Mesothelial cell of epicardium (in vitro differentiated cells): ENCODE data around the gene TACR2. TPM values are rescaled to one million over a fixed set of nuclear protein-coding genes. Genes with fewer than 3 reads are reported as not detected.

Experiments
- DNase-seq, 2 experiments: peaks; one replicate each; pipeline ENCODE4 v3.0.0; 2021; ENCODE audit warnings: low spot score in 2 of 2; ENCODE audit not compliant: unreplicated experiment in 2 of 2
- H3K27ac Mint-ChIP-seq: 2 replicates; pipeline ENCODE4 v1.8.0; 2021; ENCODE audit warnings: mixed read lengths
- H3K27me3 Mint-ChIP-seq: 2 replicates; pipeline ENCODE4 v1.8.0; 2021; ENCODE audit warnings: low read depth, mixed read lengths
- H3K36me3 Mint-ChIP-seq: 2 replicates; pipeline ENCODE4 v1.8.0; 2021; ENCODE audit warnings: mixed read lengths
- H3K4me1 Mint-ChIP-seq: 2 replicates; pipeline ENCODE4 v1.8.0; 2021; ENCODE audit warnings: mixed read lengths
- H3K4me3 Mint-ChIP-seq: 2 replicates; pipeline ENCODE4 v1.8.0; 2021; ENCODE audit warnings: mild to moderate bottlenecking, moderate library complexity, mixed read lengths
- H3K9me3 Mint-ChIP-seq: 2 replicates; pipeline ENCODE4 v1.8.0; 2021; ENCODE audit warnings: mixed read lengths
- CTCF ChIP-seq: fragments of 200-600 bp; sonication (generic); IDR thresholded peaks from one replicate; pipeline ENCODE4 v1.5.0; 2021; ENCODE audit warnings: antibody characterized with exemption; ENCODE audit not compliant: unreplicated experiment
- total RNA-seq: library from RNA; stranded (reverse); gene quantifications from 3 replicates; pipeline ENCODE4 v1.2.1, GENCODE V29; 2021

Gene TACR2
- total RNA-seq, 1 donor from 2014 or later, result not detected

- peaks cover 7% of the 10 kb centered on the region for H3K9me3 Mint-ChIP-seq
- H3K4me3 Mint-ChIP-seq, result no peak overlapping the region
- no peak for DNase-seq
- no peaks in the 10 kb centered on the region for H3K36me3 Mint-ChIP-seq
- TF ChIP-seq CTCF, result no peak
- peaks cover 35% of the 10 kb centered on the region for H3K4me1 Mint-ChIP-seq
- H3K27me3 Mint-ChIP-seq, result no peaks in the 10 kb centered on the region
- H3K27ac Mint-ChIP-seq, result peak overlapping the region; percentile 99
Measured at GRCh38 chr10:69438536-69439349, 22.0 kb upstream of the TACR2 start.

- H3K27ac Mint-ChIP-seq, result peak overlapping the region; percentile 99
- no peak overlapping the region for H3K4me3 Mint-ChIP-seq
- no peaks in the 10 kb centered on the region for H3K36me3 Mint-ChIP-seq
- no peak for DNase-seq
- H3K4me1 Mint-ChIP-seq, result peaks cover 35% of the 10 kb centered on the region
- no peak for TF ChIP-seq CTCF
- H3K9me3 Mint-ChIP-seq, result peaks cover 7% of the 10 kb centered on the region
- H3K27me3 Mint-ChIP-seq, result no peaks in the 10 kb centered on the region
Measured at GRCh38 chr10:69437321-69438259, 20.9 kb upstream of the TACR2 start.

- H3K9me3 Mint-ChIP-seq, result peaks cover 7% of the 10 kb centered on the region
- no peak overlapping the region for H3K27ac Mint-ChIP-seq
- TF ChIP-seq CTCF, result no peak
Measured at GRCh38 chr10:69435966-69436520, 19.3 kb upstream of the TACR2 start.

GRCh38 chr10:69434926-69435325, 18.2 kb upstream of the TACR2 start:
- no peak for DNase-seq
- no peak for TF ChIP-seq CTCF
- H3K27ac Mint-ChIP-seq, result no peak overlapping the region

More at GRCh38 chr10:69435966-69436520, 19.3 kb upstream of the TACR2 start:
- Mint-ChIP-seq H3K4me3 (no peak overlapping the region), H3K36me3 (no peaks in the 10 kb centered on the region), H3K4me1 (peaks cover 35% of the 10 kb centered on the region), H3K27me3 (no peaks in the 10 kb centered on the region)
- DNase-seq, result no peak

GRCh38 chr10:69434169-69434568, 17.5 kb upstream of the TACR2 start:
- Mint-ChIP-seq H3K9me3 (peaks cover 7% of the 10 kb centered on the region), H3K4me3 (no peak overlapping the region), H3K36me3 (no peaks in the 10 kb centered on the region), H3K27ac (no peak overlapping the region), H3K27me3 (no peaks in the 10 kb centered on the region), H3K4me1 (peaks cover 23% of the 10 kb centered on the region)
- no peak for DNase-seq
- no peak for TF ChIP-seq CTCF

More at GRCh38 chr10:69434926-69435325, 18.2 kb upstream of the TACR2 start:
- Mint-ChIP-seq H3K27me3 (no peaks in the 10 kb centered on the region), H3K4me1 (peaks cover 30% of the 10 kb centered on the region), H3K36me3 (no peaks in the 10 kb centered on the region), H3K4me3 (no peak overlapping the region), H3K9me3 (peaks cover 7% of the 10 kb centered on the region)
